ENCODE results near the gene JUNB.

- TF ChIP-seq CTCF (IDR thresholded peaks at IDR 0.05) (no peak), POLR2A (IDR thresholded peaks at IDR 0.05) (no peak), POLR2AphosphoS5 (IDR thresholded peaks at IDR 0.05) (no peak)
These were observed 20.4 kb upstream of the JUNB start for GRCh38 chr19:12770922-12771321.

Data from sigmoid colon (tissue), 4 donors.